Non-pigmented ciliary epithelial cell (primary cell): ENCODE measurements around the gene ATP1B4.
"Not testable (repeated sequence)": the region's sequence is repeated elsewhere in the genome, so short reads cannot be mapped to it uniquely, and the experiment has no call there.

Source experiments
- DNase-seq: peaks from one replicate; pipeline ENCODE4 v3.0.0-alpha.2; 2010; ENCODE audit warnings: low read depth

ATP1B4 gene

GRCh38 chrX:120361764-120362305, at the start of gene ATP1B4:
Gene ATP1B4 (plus strand): TSS chrX:120362089. CDS start chrX:120362169, 80 bp downstream.
- DNase-seq, result no peak

DNA sequence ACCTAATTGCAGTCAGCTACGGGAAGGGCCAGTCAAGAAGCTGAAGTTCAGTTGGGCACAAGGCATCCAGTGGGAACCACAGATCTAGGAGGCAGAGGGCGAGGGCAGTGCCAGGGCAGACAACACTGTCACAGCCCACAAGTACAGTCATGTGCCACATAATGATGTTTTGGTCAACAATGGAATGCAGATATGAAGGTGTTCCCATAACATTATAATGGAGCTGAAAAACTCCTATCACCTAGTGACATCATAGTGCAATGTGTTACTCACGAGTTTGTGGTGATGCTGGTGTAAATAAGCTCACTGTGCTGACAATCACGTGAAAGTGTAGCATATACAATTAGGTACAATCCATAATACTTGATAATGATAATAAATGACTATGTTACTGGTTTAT, 46.1 kb upstream of the ATP1B4 start:
- no peak for DNase-seq

DNA sequence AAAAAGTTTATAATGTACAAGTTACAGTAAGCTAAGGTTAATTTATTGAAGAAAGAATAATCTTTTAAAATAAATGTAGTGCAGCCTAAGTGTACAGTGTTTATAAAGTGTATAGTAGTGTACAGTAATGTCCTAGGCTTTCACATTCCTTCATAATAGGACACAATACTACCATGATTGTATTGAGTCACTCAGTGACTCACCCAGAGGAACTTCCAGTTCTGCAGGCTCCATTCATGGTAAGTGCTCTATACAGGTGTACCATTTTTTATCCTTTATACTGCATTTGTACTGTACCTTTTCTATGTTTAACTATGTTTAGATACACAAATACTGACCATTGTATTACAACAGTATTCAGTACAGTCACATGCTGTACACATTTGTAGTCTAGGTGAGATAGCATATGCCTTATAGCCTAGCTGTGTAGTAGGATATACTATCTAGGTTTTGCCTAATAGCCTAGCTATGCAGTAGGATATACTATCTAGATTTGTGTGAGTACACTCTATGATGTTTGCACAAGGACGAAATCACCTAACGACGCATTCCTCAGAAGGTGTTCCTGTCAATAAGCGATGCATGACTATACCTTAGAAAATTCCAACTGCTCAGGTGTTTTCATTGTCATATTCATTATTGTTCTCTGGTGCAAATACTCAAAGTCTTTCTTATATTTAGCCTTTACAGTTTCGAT, 45.2 kb upstream of the ATP1B4 start:
- no peak for DNase-seq

GRCh38 chrX:120318411-120318810, 43.5 kb upstream of the ATP1B4 start:
- DNase-seq, result no peak

- DNase-seq, result no peak
Measured at GRCh38 chrX:120321520-120322281, 40.2 kb upstream of the ATP1B4 start.

- no peak for DNase-seq
Measured at GRCh38 chrX:120331116-120331515, 30.8 kb upstream of the ATP1B4 start.

- DNase-seq, result no peak
Measured at GRCh38 chrX:120332394-120332793, 29.5 kb upstream of the ATP1B4 start.

GRCh38 chrX:120334151-120334550, 27.7 kb upstream of the ATP1B4 start:
- DNase-seq, result no peak

- no peak for DNase-seq
Measured at GRCh38 chrX:120334603-120335002, 27.3 kb upstream of the ATP1B4 start.

- DNase-seq, result no peak
Measured at GRCh38 chrX:120335289-120335688, 26.6 kb upstream of the ATP1B4 start.

DNA sequence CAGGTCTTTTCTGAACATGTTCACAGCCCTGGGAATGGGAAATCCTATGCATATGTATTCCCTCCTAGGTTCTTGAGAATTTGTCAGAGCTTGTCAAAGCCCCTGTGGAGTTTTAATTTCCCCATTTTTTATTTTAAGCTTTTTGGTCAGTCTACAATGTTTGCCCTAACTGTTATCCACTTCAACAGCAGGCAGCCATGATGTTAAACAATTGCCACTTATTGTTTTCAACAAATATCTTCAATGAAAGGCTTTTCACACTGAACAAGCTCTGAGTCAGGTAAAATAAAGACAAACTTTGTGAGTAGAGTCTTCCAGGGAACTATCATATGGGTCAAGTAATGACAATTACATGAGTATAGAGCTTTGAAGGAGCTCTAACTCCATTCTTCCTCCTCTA, 25.0 kb upstream of the ATP1B4 start:
- no peak for DNase-seq

DNA sequence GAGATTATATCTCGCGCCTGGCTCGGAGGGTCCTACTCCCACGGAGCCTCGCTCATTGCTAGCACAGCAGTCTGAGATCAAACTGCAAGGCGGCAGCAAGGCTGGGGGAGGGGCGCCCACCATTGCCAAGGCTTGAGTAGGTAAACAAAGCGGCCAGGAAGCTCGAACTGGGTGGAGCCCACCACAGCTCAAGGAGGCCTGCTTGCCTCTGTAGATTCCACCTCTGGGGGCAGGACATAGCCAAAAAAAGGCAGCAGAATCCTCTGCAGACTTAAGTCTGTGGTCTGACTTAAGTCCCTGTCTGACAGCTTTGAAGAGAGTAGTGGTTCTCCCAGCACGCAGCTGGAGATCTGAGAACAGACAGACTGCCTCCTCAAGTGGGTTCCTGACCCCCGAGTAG, 17.3 kb upstream of the ATP1B4 start:
- not testable (repeated sequence) for DNase-seq

- DNase-seq, result no peak
Measured at GRCh38 chrX:120350450-120351138, 11.3 kb upstream of the ATP1B4 start.

DNA sequence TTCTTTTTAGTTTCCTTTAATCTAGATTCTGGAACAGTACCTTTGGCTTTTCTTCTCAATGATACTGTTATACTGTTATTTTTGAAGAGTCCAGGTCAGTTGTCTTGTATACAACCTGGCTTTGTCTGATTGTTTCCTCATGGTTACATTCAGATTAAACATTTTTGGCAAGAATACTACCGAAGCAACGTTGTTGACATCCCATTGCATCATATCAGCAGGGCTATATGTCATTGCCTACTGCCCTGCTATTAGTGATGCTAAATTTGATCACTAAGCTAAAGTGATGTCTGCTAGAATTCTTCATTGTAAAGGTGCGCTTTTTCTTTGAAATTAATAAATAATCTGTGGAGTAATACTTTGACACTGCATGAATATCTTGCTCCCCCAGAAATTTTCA, 5.8 kb upstream of the ATP1B4 start:
- DNase-seq, result no peak

DNA sequence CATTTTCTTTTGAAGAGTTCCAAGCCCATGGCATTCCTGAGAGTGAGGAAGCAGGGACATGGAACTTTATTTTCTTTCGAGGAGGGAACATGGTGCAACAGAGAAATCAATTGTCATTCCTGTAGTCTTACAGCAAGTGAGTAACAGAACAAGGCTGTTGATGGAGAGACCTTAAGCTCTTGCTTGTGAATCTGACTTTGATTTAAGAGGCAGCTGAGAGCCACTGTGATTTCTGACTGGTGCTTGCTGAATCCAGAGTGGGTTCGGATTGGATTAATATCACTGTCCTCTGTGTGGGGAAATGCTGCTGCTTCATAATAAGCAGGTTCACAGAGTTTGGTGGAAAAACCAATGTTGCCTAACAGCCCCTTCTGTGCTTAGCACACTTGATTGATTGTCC, 4.7 kb upstream of the ATP1B4 start:
- DNase-seq, result no peak

DNA sequence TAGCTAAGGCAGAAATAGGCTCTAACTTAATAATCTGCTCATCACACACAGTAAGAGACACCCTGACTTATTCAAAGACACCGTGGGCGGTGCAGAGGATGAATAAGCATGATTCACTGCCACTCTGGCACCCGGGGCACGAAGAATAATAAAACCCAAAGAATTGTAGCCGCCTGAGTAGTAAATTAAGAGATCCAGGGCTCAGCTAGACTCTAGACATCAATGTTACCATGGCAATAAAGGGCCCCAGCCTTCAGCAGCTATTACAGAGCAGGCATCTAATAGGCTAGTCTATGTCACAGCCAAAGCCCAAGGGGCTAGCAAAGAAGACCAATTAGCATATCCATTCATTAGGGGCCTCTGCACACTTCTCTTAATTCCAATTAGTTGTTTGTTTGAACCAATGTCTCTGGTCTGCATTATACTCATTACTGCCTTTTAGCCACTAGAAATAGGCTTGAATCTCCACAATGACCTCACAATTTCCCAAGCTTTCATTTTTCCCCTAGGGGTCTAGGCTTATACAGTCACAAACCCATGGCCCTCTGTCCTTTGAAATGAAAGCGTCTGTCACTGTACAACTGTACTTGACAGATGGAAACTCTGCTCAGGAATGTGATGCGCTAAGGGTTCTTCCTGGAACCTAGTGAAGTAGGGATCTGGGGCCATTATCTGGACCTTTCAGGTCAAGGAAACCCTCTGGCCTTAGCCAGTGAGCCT, 3.0 kb upstream of the ATP1B4 start:
- DNase-seq, result no peak

- DNase-seq, result no peak
Measured at GRCh38 chrX:120365320-120365719, 3.4 kb downstream of the ATP1B4 start.

DNA sequence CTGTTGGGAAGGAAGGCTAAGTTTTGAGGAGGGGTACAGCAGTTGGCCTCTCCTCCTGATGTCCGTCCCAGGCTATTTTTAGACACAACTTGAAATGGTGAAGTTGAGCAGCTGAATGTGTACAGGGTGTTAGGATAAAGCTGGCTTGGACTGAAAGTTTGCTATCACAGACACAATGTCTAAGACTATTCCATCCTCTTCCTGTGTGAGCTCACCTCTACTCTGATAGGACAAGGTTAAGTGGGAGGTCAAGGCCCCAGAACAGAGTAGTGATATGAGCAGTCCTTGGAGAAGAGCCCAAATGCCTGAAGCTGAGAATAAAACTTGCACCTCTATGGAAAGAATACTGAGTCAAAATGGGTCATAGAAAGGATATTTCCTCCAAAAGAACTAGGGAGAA, 4.1 kb downstream of the ATP1B4 start:
- DNase-seq, result no peak

DNA sequence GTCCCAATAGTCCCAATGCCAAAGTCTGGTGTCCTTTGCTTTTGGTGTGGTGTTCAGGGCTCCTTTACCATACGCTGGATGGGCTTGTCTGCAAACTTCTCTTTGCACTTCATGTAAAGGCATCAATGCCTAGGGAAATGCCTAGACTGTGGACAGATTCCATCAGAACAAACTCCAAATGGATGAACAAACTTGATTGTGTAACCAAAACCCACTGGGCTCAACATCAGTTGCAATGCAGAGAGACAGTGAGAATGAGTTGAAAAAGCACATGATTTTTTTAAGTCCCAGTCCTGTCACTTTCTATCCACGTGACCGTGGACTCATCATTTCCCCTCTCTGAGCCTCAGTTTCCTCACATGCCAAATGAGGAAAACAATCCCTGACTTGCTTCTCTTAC, 4.9 kb downstream of the ATP1B4 start:
- DNase-seq, result no peak

DNA sequence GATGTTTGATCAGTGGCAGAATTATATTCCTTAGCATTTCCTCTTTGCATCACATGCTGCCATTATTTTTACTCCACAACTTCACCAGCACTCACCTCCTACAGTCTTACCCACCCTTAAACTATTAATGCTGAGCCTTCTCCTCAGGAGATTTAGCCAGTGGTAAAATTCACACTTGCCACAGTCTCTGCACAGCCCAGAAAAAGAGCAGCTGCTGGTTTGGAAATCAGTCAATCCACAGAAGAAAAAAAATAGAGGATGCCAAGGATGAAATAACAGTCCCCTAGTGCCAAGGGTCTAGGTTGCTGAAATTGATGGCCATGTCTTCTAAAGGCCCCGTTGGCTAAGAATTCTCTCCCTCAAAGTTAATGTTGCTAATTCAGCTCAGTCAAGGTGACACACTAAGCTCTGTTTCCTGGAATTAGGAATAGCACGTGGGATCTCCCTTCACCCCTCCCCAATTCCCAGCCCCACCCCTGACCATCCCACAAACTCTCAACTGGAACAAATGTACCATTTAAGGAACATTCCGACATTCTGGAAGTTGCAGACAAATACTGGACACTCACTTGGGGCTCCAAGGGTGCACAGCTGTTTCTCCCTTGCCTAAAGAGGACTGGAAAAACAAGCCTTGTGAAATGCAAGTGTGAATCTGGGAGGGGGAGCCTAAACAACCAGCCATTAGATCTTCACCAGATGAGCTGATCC, 5.7 kb downstream of the ATP1B4 start:
- no peak for DNase-seq

GRCh38 chrX:120372667-120373370, 10.9 kb downstream of the ATP1B4 start:
- no peak for DNase-seq
